ENCODE data around the gene UTP11.

UTP11 gene

GRCh38 chr1:38041936-38042834 is 29.7 kb downstream of the UTP11 start:
- Histone ChIP-seq H3K18ac (ENCODE audit: low read length) (peak overlapping the region; percentile 90), H3K4me1 (ENCODE audit: control insufficient read depth in 2 of 2, insufficient read depth in 1 of 2, low read depth in 1 of 2, low read length in 2 of 2) (peaks cover 19 to 24% of the 10 kb centered on the region in 2 donors), H3K4ac (ENCODE audit: low read length) (no peak overlapping the region), H4K8ac (ENCODE audit: low read depth, low read length) (no peak overlapping the region), H2BK12ac (ENCODE audit: low read length) (no peak overlapping the region), H3K9ac (ENCODE audit: low read depth, low read length, poor library complexity) (peak overlapping the region; percentile 63), H4K91ac (ENCODE audit: low read depth, low read length, poor library complexity) (no peak overlapping the region), H2AK5ac (ENCODE audit: low read depth, low read length) (no peak overlapping the region), H3K23ac (ENCODE audit: low read depth, low read length, poor library complexity) (no peak overlapping the region), H3K27me3 (ENCODE audit: control insufficient read depth in 3 of 3, insufficient read depth in 3 of 3, low read depth in 1 of 3, low read length in 3 of 3) (no peaks in the 10 kb centered on the region), H3K9me3 (replicated peaks in 1 of 2; ENCODE audit: control insufficient read depth in 2 of 2, insufficient read depth in 1 of 2, low read depth in 1 of 2, low read length in 2 of 2) (peaks cover 7 to 10% of the 10 kb centered on the region in 2 donors), H3K4me3 (ENCODE audit: low read length in 2 of 2) (peak overlapping the region; percentile 9 to 61), H3K79me1 (ENCODE audit: low read depth, low read length) (peaks cover 4% of the 10 kb centered on the region), H2BK15ac (ENCODE audit: low read length) (peak overlapping the region; percentile 75), H3K14ac (ENCODE audit: low read length) (no peak overlapping the region), H3K4me2 (ENCODE audit: insufficient read depth, low read length, poor library complexity, severe bottlenecking) (peak overlapping the region; percentile 59), H2BK120ac (ENCODE audit: low read depth, low read length) (no peak overlapping the region), H2AFZ (ENCODE audit: low read length) (no peak overlapping the region), H2BK5ac (ENCODE audit: low read length) (no peak overlapping the region), H3K36me3 (replicated peaks in 1 of 2; ENCODE audit: control insufficient read depth in 2 of 2, insufficient read depth in 2 of 2, low read length in 2 of 2) (peaks cover 17 to 70% of the 10 kb centered on the region in 2 donors), H3K27ac (replicated peaks; ENCODE audit: low read length) (peak overlapping the region; percentile 86)
- no CpG with 5 or more reads among the region's 21 CpGs for WGBS, 2 donors (ENCODE audit: extremely low coverage in 2 of 2, insufficient read length in 2 of 2, insufficient replicate concordance in 1 of 2)
- no peak for DNase-seq (ENCODE audit: low spot score)

- Histone ChIP-seq H3K14ac (ENCODE audit: low read length) (no peak overlapping the region), H4K91ac (ENCODE audit: low read depth, low read length, poor library complexity) (no peak overlapping the region), H3K36me3 (replicated peaks in 1 of 2; ENCODE audit: control insufficient read depth in 2 of 2, insufficient read depth in 2 of 2, low read length in 2 of 2) (peaks cover 17 to 64% of the 10 kb centered on the region in 2 donors), H2AK5ac (ENCODE audit: low read depth, low read length) (no peak overlapping the region), H3K27ac (replicated peaks; ENCODE audit: low read length) (peak overlapping the region; percentile 86), H3K18ac (ENCODE audit: low read length) (peak overlapping the region; percentile 86), H4K8ac (ENCODE audit: low read depth, low read length) (no peak overlapping the region), H3K4me3 (ENCODE audit: low read length in 2 of 2) (peak overlapping the region; percentile 72 to 83), H3K27me3 (ENCODE audit: control insufficient read depth in 3 of 3, insufficient read depth in 3 of 3, low read depth in 1 of 3, low read length in 3 of 3) (no peaks in the 10 kb centered on the region), H2AFZ (ENCODE audit: low read length) (no peak overlapping the region), H2BK12ac (ENCODE audit: low read length) (no peak overlapping the region), H3K9me3 (replicated peaks in 1 of 2; ENCODE audit: control insufficient read depth in 2 of 2, insufficient read depth in 1 of 2, low read depth in 1 of 2, low read length in 2 of 2) (peaks cover 7 to 10% of the 10 kb centered on the region in 2 donors), H2BK15ac (ENCODE audit: low read length) (peak overlapping the region; percentile 68), H3K4me1 (ENCODE audit: control insufficient read depth in 2 of 2, insufficient read depth in 1 of 2, low read depth in 1 of 2, low read length in 2 of 2) (peaks cover 19 to 29% of the 10 kb centered on the region in 2 donors), H3K4ac (ENCODE audit: low read length) (no peak overlapping the region), H3K9ac (ENCODE audit: low read depth, low read length, poor library complexity) (peak overlapping the region; percentile 56), H3K23ac (ENCODE audit: low read depth, low read length, poor library complexity) (no peak overlapping the region), H2BK120ac (ENCODE audit: low read depth, low read length) (no peak overlapping the region), H3K79me1 (ENCODE audit: low read depth, low read length) (peaks cover 8% of the 10 kb centered on the region), H3K4me2 (ENCODE audit: insufficient read depth, low read length, poor library complexity, severe bottlenecking) (peak overlapping the region; percentile 59), H2BK5ac (ENCODE audit: low read length) (peak overlapping the region; percentile 16)
- DNase-seq (ENCODE audit: low spot score), result no peak
- no CpG with 5 or more reads among the region's 12 CpGs for WGBS, 2 donors (ENCODE audit: extremely low coverage in 2 of 2, insufficient read length in 2 of 2, insufficient replicate concordance in 1 of 2)
Observed at GRCh38 chr1:38043036-38043747, 30.7 kb downstream of the UTP11 start.

- Histone ChIP-seq H3K4me2 (ENCODE audit: insufficient read depth, low read length, poor library complexity, severe bottlenecking) (peak overlapping the region; percentile 81), H3K4me1 (ENCODE audit: control insufficient read depth in 2 of 2, insufficient read depth in 1 of 2, low read depth in 1 of 2, low read length in 2 of 2) (peaks cover 29 to 36% of the 10 kb centered on the region in 2 donors), H2AFZ (ENCODE audit: low read length) (no peak overlapping the region), H2BK5ac (ENCODE audit: low read length) (no peak overlapping the region), H2BK15ac (ENCODE audit: low read length) (peak overlapping the region; percentile 25), H3K27ac (replicated peaks; ENCODE audit: low read length) (peak overlapping the region; percentile 50), H2AK5ac (ENCODE audit: low read depth, low read length) (no peak overlapping the region), H3K9ac (ENCODE audit: low read depth, low read length, poor library complexity) (peak overlapping the region; percentile 89), H3K23ac (ENCODE audit: low read depth, low read length, poor library complexity) (no peak overlapping the region), H3K14ac (ENCODE audit: low read length) (no peak overlapping the region), H3K18ac (ENCODE audit: low read length) (peak overlapping the region; percentile 74), H3K9me3 (replicated peaks in 1 of 2; ENCODE audit: control insufficient read depth in 2 of 2, insufficient read depth in 1 of 2, low read depth in 1 of 2, low read length in 2 of 2) (peaks cover 2 to 3% of the 10 kb centered on the region in 2 donors), H3K36me3 (replicated peaks in 1 of 2; ENCODE audit: control insufficient read depth in 2 of 2, insufficient read depth in 2 of 2, low read length in 2 of 2) (peaks cover 12 to 59% of the 10 kb centered on the region in 2 donors), H4K8ac (ENCODE audit: low read depth, low read length) (no peak overlapping the region), H3K4me3 (ENCODE audit: low read length in 2 of 2) (peak overlapping the region; percentile 72 to 87), H3K4ac (ENCODE audit: low read length) (no peak overlapping the region), H3K27me3 (ENCODE audit: control insufficient read depth in 3 of 3, insufficient read depth in 3 of 3, low read depth in 1 of 3, low read length in 3 of 3) (no peaks in the 10 kb centered on the region), H2BK12ac (ENCODE audit: low read length) (no peak overlapping the region), H4K91ac (ENCODE audit: low read depth, low read length, poor library complexity) (no peak overlapping the region), H3K79me1 (ENCODE audit: low read depth, low read length) (peaks cover 8% of the 10 kb centered on the region), H2BK120ac (ENCODE audit: low read depth, low read length) (no peak overlapping the region)
- DNase-seq (ENCODE audit: low spot score), result no peak
- WGBS, 2 donors (ENCODE audit: extremely low coverage in 2 of 2, insufficient read length in 2 of 2, insufficient replicate concordance in 1 of 2), result no CpG with 5 or more reads among the region's 70 CpGs
Observed at GRCh38 chr1:38044221-38045215, 32.0 kb downstream of the UTP11 start.

Measured in neuronal stem cell (in vitro differentiated cells).